ENCODE data around the gene PAM. TPM values are rescaled to one million over a fixed set of nuclear protein-coding genes. Genes with fewer than 3 reads are reported as not detected.

The PAM gene
- total RNA-seq, 1 experiment from 2014 or later: 257 TPM

DNA sequence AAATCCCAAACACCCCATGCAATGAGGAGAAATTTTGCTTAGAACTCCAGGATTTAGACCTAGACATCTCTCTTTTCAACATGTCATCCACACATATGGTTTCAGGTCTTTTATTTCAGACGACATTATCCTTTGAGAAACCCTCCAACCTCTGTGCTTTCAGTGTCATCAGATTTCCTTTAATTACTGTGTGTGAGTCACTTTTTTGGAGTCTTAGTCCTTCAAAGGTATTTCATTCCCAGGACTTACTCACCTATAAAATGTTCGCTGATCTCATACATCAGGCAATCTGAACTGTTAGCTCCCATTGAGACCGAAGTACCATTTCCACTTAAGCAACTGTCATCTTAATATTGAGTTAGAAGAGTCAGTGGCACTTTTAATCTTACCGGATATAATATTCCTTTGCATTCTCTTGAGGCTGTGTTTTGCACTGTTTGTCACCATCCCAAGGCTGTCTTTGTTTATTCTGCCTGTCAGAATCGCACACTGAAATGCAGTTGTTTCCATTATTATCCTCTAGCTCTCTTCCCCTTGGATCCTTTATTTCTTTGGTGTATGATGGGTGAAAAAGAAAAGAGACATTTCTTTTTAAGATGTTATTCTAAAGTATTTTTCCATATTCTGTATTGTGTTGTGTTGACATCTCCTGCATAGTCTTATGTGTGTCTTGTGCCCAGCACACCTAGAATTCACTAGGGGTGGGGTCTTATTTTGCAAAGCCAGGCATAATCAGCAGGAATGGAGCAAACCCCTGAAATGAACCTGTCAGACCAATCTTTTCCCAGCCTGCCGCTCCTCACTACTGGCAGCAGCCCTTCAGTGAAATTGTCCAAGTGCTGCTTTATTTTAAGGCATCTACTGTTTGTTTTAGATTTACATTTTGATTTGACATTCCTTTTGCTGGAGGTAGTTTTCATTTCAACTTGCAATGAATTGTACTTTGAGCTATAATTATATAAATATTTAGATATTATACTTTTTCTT lies 155.4 kb downstream of the PAM start (continued):
- TF ChIP-seq SRF (IDR thresholded peaks at IDR 0.05; ENCODE audit: low read depth) (no peak; the same call in 1 of the 2 replicates), SP1 (IDR thresholded peaks at IDR 0.05; ENCODE audit: low read depth) (peak; percentile 74), TCF7L2 (IDR thresholded peaks at IDR 0.05; ENCODE audit: borderline replicate concordance, extremely low read depth, insufficient read depth, insufficient read length) (peak; percentile 88), EZH2phosphoT487 (IDR thresholded peaks at IDR 0.05; ENCODE audit: borderline replicate concordance) (no peak), ZNF274 (IDR thresholded peaks at IDR 0.05; ENCODE audit: low read depth, low read length) (no peak)

DNA sequence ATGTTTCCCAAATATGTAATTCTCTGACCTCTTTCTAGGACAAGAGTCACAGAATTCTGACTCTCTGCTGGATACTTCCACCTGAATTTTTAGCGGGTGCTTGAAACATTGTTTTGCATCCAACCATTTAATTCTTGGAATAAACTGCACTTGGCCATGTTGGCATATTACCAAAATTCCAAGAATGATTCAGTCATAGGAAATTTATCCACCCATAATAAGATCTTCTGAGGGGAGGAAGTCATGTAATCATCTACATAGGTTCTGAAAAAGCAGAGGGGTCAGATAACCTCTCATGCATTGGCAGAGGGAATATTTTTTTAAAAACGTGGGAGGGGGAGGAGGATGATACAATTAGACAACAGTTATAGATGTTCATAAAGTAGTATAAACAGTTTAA lies 156.9 kb downstream of the PAM start:
- Histone ChIP-seq H3K4me3 (replicated peaks in 1 of 2; ENCODE audit: low read depth in 1 of 2, low read length in 2 of 2) (peak overlapping the region in 1 of 2 experiments; percentile 34; a peak in 2 of 4 replicates), H3K36me3 (ENCODE audit: control insufficient read depth in 1 of 2, insufficient read depth in 2 of 2, low read length in 2 of 2) (peaks cover 6 to 7% of the 10 kb centered on the region in 2 experiments; a peak in 2 of 4 replicates), H3K27ac (ENCODE audit: low read depth, low read length) (peak overlapping the region; percentile 76; the same call in 1 of the 2 replicates), H3K27me3 (ENCODE audit: insufficient read depth, low read length) (no peaks in the 10 kb centered on the region), H3K9me3 (ENCODE audit: control insufficient read depth in 1 of 2, insufficient read depth in 1 of 2, low read depth in 1 of 2, low read length in 2 of 2) (no peaks in the 10 kb centered on the region), H3K4me1 (ENCODE audit: control insufficient read depth in 1 of 2, insufficient read depth in 2 of 2, low read length in 2 of 2) (peaks cover 44 to 55% of the 10 kb centered on the region in 2 experiments), H3K4me2 (ENCODE audit: low read length) (peak overlapping the region; percentile 74), H3K9ac (ENCODE audit: low read length) (peak overlapping the region; percentile 15; the same call in 1 of the 2 replicates), H3K79me2 (ENCODE audit: insufficient read depth, low read length) (peaks cover 50% of the 10 kb centered on the region), H4K20me1 (ENCODE audit: insufficient read depth) (no peaks in the 10 kb centered on the region), H2AFZ (ENCODE audit: low read depth, low read length, poor library complexity, severe bottlenecking) (no peak overlapping the region), H3K9me2 (ENCODE audit: insufficient read depth) (no peaks in the 10 kb centered on the region)
- ChIA-PET CTCF (no interaction called here), RAD21 (ENCODE audit: low non-redundant PET in 1 of 2, low total read pairs in 2 of 2, uncharacterized antibody in 2 of 2, unreplicated experiment in 2 of 2) (no interaction called here), POLR2A (no interaction called here)
- peak; percentile 61 for DNase-seq (ENCODE audit: low read depth, low spot score)
- BruUV-seq (replicated peaks): no TSS peak
- ATAC-seq: peak; percentile 66
- intact Hi-C loops (cut with micrococcal nuclease): loop anchor here (5.0 kb wide), 1 partner anchor 45 kb away; no protein-coding TSS in a partner anchor
- TF ChIP-seq JUND (IDR thresholded peaks at IDR 0.05) (peak; percentile 76), CBX3 (IDR thresholded peaks at IDR 0.05; ENCODE audit: low read depth) (0 out of 2 replicates have a peak, but pooled peaks have one; percentile 60), FOSL1 (IDR thresholded peaks at IDR 0.05; ENCODE audit: low read depth) (peak; percentile 66), SRF (IDR thresholded peaks at IDR 0.05; ENCODE audit: low read depth) (peak; percentile 47; the same call in 1 of the 2 replicates), POLR2AphosphoS5 (IDR thresholded peaks at IDR 0.05; ENCODE audit: low read depth, low read length) (peak; percentile 38; the same call in 1 of the 2 replicates), ZNF274 (IDR thresholded peaks at IDR 0.05; ENCODE audit: low read depth, low read length) (no peak), EGR1 (IDR thresholded peaks at IDR 0.05; ENCODE audit: low read depth) (no peak), RAD21 (IDR thresholded peaks at IDR 0.05; ENCODE audit: low read depth) (0 out of 2 replicates have a peak, but pooled peaks have one; percentile 13), CEBPB (IDR thresholded peaks at IDR 0.05; ENCODE audit: low read depth) (peak; percentile 48; the same call in 1 of the 2 replicates), ZFX (IDR thresholded peaks at IDR 0.05) (no peak), EZH2 (IDR thresholded peaks at IDR 0.05) (no peak), SIN3A (IDR thresholded peaks at IDR 0.05; ENCODE audit: low read depth) (peak; percentile 48; the same call in 1 of the 2 replicates), TCF7L2 (IDR thresholded peaks at IDR 0.05; ENCODE audit: borderline replicate concordance, extremely low read depth, insufficient read depth, insufficient read length) (peak; percentile 40), SP1 (IDR thresholded peaks at IDR 0.05; ENCODE audit: low read depth) (peak; percentile 76), EZH2phosphoT487 (IDR thresholded peaks at IDR 0.05; ENCODE audit: borderline replicate concordance) (no peak), YY1 (IDR thresholded peaks at IDR 0.05; ENCODE audit: extremely low read depth, insufficient replicate concordance, low read depth, low read length) (no peak), POLR2A (IDR thresholded peaks at IDR 0.05; ENCODE audit: borderline replicate concordance, extremely low read depth, insufficient read depth, insufficient read length) (no peak)
- TF ChIP-seq, protein P1, sequence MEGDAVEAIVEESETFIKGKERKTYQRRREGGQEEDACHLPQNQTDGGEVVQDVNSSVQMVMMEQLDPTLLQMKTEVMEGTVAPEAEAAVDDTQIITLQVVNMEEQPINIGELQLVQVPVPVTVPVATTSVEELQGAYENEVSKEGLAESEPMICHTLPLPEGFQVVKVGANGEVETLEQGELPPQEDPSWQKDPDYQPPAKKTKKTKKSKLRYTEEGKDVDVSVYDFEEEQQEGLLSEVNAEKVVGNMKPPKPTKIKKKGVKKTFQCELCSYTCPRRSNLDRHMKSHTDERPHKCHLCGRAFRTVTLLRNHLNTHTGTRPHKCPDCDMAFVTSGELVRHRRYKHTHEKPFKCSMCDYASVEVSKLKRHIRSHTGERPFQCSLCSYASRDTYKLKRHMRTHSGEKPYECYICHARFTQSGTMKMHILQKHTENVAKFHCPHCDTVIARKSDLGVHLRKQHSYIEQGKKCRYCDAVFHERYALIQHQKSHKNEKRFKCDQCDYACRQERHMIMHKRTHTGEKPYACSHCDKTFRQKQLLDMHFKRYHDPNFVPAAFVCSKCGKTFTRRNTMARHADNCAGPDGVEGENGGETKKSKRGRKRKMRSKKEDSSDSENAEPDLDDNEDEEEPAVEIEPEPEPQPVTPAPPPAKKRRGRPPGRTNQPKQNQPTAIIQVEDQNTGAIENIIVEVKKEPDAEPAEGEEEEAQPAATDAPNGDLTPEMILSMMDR (IDR thresholded peaks at IDR 0.05 in 2 of 3, conservative IDR thresholded peaks at IDR 0.05 in 1 of 3; ENCODE audit: borderline replicate concordance in 1 of 3, insufficient read depth in 1 of 3, low read depth in 2 of 3, low read length in 2 of 3): no peak
- TF ChIP-seq, protein P2, sequence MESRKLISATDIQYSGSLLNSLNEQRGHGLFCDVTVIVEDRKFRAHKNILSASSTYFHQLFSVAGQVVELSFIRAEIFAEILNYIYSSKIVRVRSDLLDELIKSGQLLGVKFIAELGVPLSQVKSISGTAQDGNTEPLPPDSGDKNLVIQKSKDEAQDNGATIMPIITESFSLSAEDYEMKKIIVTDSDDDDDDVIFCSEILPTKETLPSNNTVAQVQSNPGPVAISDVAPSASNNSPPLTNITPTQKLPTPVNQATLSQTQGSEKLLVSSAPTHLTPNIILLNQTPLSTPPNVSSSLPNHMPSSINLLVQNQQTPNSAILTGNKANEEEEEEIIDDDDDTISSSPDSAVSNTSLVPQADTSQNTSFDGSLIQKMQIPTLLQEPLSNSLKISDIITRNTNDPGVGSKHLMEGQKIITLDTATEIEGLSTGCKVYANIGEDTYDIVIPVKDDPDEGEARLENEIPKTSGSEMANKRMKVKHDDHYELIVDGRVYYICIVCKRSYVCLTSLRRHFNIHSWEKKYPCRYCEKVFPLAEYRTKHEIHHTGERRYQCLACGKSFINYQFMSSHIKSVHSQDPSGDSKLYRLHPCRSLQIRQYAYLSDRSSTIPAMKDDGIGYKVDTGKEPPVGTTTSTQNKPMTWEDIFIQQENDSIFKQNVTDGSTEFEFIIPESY (IDR thresholded peaks at IDR 0.05; ENCODE audit: extremely low read depth, insufficient replicate concordance, low read length): no peak
- TF ChIP-seq, protein P3, sequence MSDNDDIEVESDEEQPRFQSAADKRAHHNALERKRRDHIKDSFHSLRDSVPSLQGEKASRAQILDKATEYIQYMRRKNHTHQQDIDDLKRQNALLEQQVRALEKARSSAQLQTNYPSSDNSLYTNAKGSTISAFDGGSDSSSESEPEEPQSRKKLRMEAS (IDR thresholded peaks at IDR 0.05): no peak
